Mesenchymal stem cell (in vitro differentiated cells and primary cell): ENCODE results near the gene SLC4A11.
A peak's percentile ranks its signal among the peaks of the same experiment; 100 is the strongest.

ENCODE experiments used
- DNase-seq: peaks from one replicate; pipeline ENCODE4 v3.0.0-alpha.2; 2013
- H2AFZ ChIP-seq: one replicate; pipeline ENCODE4 v1.6.1; 2013; ENCODE audit warnings: low read depth, mild to moderate bottlenecking, control low read depth, inconsistent platforms, low read length, moderate library complexity
- H2AK5ac ChIP-seq: 2 replicates; pipeline ENCODE4 v1.6.1; 2013; ENCODE audit warnings: low read length, moderate library complexity, mild to moderate bottlenecking, inconsistent platforms; ENCODE audit not compliant: severe bottlenecking
- H2BK120ac ChIP-seq: one replicate; pipeline ENCODE4 v1.6.1; 2013; ENCODE audit warnings: low read depth, mild to moderate bottlenecking, inconsistent platforms, low read length, moderate library complexity
- H2BK12ac ChIP-seq, 2 experiments: one replicate each; pipeline ENCODE4 v1.6.1; 2013; ENCODE audit warnings: inconsistent platforms in 2 of 2, low read length in 2 of 2, mild to moderate bottlenecking in 2 of 2, moderate library complexity in 2 of 2, control low read depth in 1 of 2
- H2BK15ac ChIP-seq: one replicate; pipeline ENCODE4 v1.6.1; 2013; ENCODE audit warnings: mild to moderate bottlenecking, low read depth, inconsistent platforms; ENCODE audit not compliant: poor library complexity, severe bottlenecking
- H2BK5ac ChIP-seq: 2 replicates; pipeline ENCODE4 v1.6.1; 2013; ENCODE audit warnings: low read depth, mild to moderate bottlenecking, low read length, control low read depth, inconsistent platforms; ENCODE audit not compliant: poor library complexity, severe bottlenecking
- H3K14ac ChIP-seq, 2 experiments: one replicate each; pipeline ENCODE4 v1.6.1; 2013; ENCODE audit warnings: inconsistent platforms in 2 of 2, low read length in 2 of 2, control low read depth in 1 of 2, mild to moderate bottlenecking in 1 of 2, moderate library complexity in 1 of 2
- H3K18ac ChIP-seq, 2 experiments: one replicate each; pipeline ENCODE4 v1.6.1; 2013; ENCODE audit warnings: inconsistent platforms in 2 of 2, low read length in 2 of 2, control low read depth in 1 of 2, low read depth in 1 of 2, mild to moderate bottlenecking in 1 of 2
- H3K23ac ChIP-seq, 2 experiments: one replicate each; pipeline ENCODE4 v1.6.1; 2013; ENCODE audit warnings: inconsistent platforms in 2 of 2, low read length in 2 of 2, mild to moderate bottlenecking in 2 of 2, moderate library complexity in 2 of 2, control low read depth in 1 of 2
- H3K27ac ChIP-seq: 2 replicates; pipeline ENCODE4 v1.5.1; 2013; ENCODE audit warnings: mild to moderate bottlenecking, moderate library complexity, low read length, control low read depth, inconsistent platforms; ENCODE audit not compliant: poor library complexity, severe bottlenecking
- H3K27me3 ChIP-seq, 2 experiments: 2 replicates each; pipeline versions ENCODE4 v1.6.1 to v1.7.0; 2013; ENCODE audit warnings: low read length in 2 of 2, mild to moderate bottlenecking in 2 of 2, moderate library complexity in 2 of 2, control low read depth in 1 of 2, inconsistent platforms in 1 of 2; ENCODE audit not compliant: control insufficient read depth in 1 of 2, insufficient read depth in 1 of 2
- H3K36me3 ChIP-seq, 2 experiments: 2 replicates each; pipeline versions ENCODE4 v1.6.1 to v1.7.0; 2013; ENCODE audit warnings: low read length in 2 of 2, control low read depth in 1 of 2, inconsistent platforms in 1 of 2, low read depth in 1 of 2, mild to moderate bottlenecking in 1 of 2; ENCODE audit not compliant: insufficient read depth in 2 of 2, control insufficient read depth in 1 of 2
- H3K4ac ChIP-seq, 2 experiments: one replicate each; pipeline ENCODE4 v1.6.1; 2013; ENCODE audit warnings: inconsistent platforms in 2 of 2, low read length in 2 of 2, mild to moderate bottlenecking in 2 of 2, moderate library complexity in 2 of 2, control low read depth in 1 of 2, low read depth in 1 of 2
- H3K4me1 ChIP-seq: 2 replicates; pipeline ENCODE4 v1.6.1; 2013; ENCODE audit warnings: low read depth, low read length, control low read depth; ENCODE audit not compliant: control insufficient read depth, insufficient read depth
- H3K4me2 ChIP-seq: 2 replicates; pipeline ENCODE4 v1.6.1; 2013; ENCODE audit warnings: low read length, mild to moderate bottlenecking, inconsistent platforms; ENCODE audit not compliant: poor library complexity, severe bottlenecking
- H3K4me3 ChIP-seq, 2 experiments: 2 replicates each; pipeline versions ENCODE4 v1.5.1 to v1.7.0; 2013; ENCODE audit warnings: low read length in 2 of 2, mild to moderate bottlenecking in 2 of 2, control low read depth in 1 of 2, low read depth in 1 of 2; ENCODE audit not compliant: insufficient read depth in 1 of 2
- H3K79me1 ChIP-seq: replicated peaks from 2 replicates; pipeline ENCODE4 v1.6.1; 2013; ENCODE audit warnings: mild to moderate bottlenecking, control low read depth, low read length, inconsistent platforms; ENCODE audit not compliant: poor library complexity, severe bottlenecking
- H3K9ac ChIP-seq: 2 replicates; pipeline ENCODE4 v1.7.0; 2013; ENCODE audit warnings: mild to moderate bottlenecking, low read length, moderate library complexity
- H3K9me3 ChIP-seq: 2 replicates; pipeline ENCODE4 v1.7.0; 2013; ENCODE audit warnings: mild to moderate bottlenecking, low read length; ENCODE audit not compliant: control insufficient read depth
- H4K8ac ChIP-seq: one replicate; pipeline ENCODE4 v1.6.1; 2013; ENCODE audit warnings: inconsistent platforms, mild to moderate bottlenecking, low read length, moderate library complexity
- H4K91ac ChIP-seq: one replicate; pipeline ENCODE4 v1.6.1; 2013; ENCODE audit warnings: mild to moderate bottlenecking, low read length, inconsistent platforms
- WGBS: methylation state at CpG from one replicate; pipeline ENCODE4 v1.1.7; 2013; ENCODE audit warnings: mixed read lengths; 5-methylcytosine and 5-hydroxymethylcytosine counted together

Gene SLC4A11

GRCh38 chr20:3226093-3226492, 12.9 kb downstream of the SLC4A11 start:
- Histone ChIP-seq H2BK12ac (no peak overlapping the region), H2BK15ac (no peak overlapping the region), H3K4ac (no peak overlapping the region), H2AK5ac (no peak overlapping the region), H3K27ac (no peak overlapping the region), H2BK5ac (no peak overlapping the region), H3K79me1 (no peaks in the 10 kb centered on the region), H3K18ac (no peak overlapping the region), H3K36me3 (peaks cover 36 to 71% of the 10 kb centered on the region in 2 experiments), H2AFZ (no peak overlapping the region), H3K14ac (no peak overlapping the region), H4K91ac (no peak overlapping the region), H3K4me1 (peaks cover 50% of the 10 kb centered on the region), H3K27me3 (no peaks in the 10 kb centered on the region), H3K4me3 (no peak overlapping the region), H3K4me2 (no peak overlapping the region), H3K23ac (no peak overlapping the region), H4K8ac (no peak overlapping the region), H2BK120ac (no peak overlapping the region), H3K9ac (no peak overlapping the region), H3K9me3 (no peaks in the 10 kb centered on the region)
- WGBS: 95% methylated on average over 10 of the region's 10 CpGs
- DNase-seq: no peak

GRCh38 chr20:3224681-3225421, 14.1 kb downstream of the SLC4A11 start:
- Histone ChIP-seq H3K79me1 (no peaks in the 10 kb centered on the region), H3K14ac (no peak overlapping the region), H3K4me3 (no peak overlapping the region), H2BK5ac (no peak overlapping the region), H3K18ac (no peak overlapping the region), H3K9me3 (no peaks in the 10 kb centered on the region), H2BK15ac (no peak overlapping the region), H3K4me1 (peaks cover 48% of the 10 kb centered on the region), H3K9ac (no peak overlapping the region), H2AFZ (no peak overlapping the region), H3K23ac (no peak overlapping the region), H3K4ac (no peak overlapping the region), H2AK5ac (peak overlapping the region; percentile 37), H3K27ac (no peak overlapping the region), H4K91ac (no peak overlapping the region), H2BK120ac (no peak overlapping the region), H2BK12ac (no peak overlapping the region), H4K8ac (no peak overlapping the region), H3K36me3 (peaks cover 48 to 65% of the 10 kb centered on the region in 2 experiments), H3K4me2 (no peak overlapping the region), H3K27me3 (no peaks in the 10 kb centered on the region)
- WGBS: 93% methylated on average over 8 of the region's 8 CpGs
- no peak for DNase-seq

- H2BK15ac ChIP-seq: no peak overlapping the region
- no peak overlapping the region for H4K91ac ChIP-seq
- no peak overlapping the region for H3K27ac ChIP-seq
- no peak overlapping the region for H4K8ac ChIP-seq
- H2AK5ac ChIP-seq: peak overlapping the region; percentile 49
- WGBS: 94% methylated on average over 20 of the region's 20 CpGs
- no peaks in the 10 kb centered on the region for H3K27me3 ChIP-seq
- no peak overlapping the region for H3K23ac ChIP-seq
- H3K18ac ChIP-seq: no peak overlapping the region
- DNase-seq: no peak
- H2BK5ac ChIP-seq: no peak overlapping the region
- no peak overlapping the region for H3K4me3 ChIP-seq
- no peak overlapping the region for H3K4me2 ChIP-seq
- no peak overlapping the region for H2BK12ac ChIP-seq
- no peak overlapping the region for H3K4ac ChIP-seq
- no peaks in the 10 kb centered on the region for H3K9me3 ChIP-seq
- peaks cover 48% of the 10 kb centered on the region for H3K4me1 ChIP-seq
- H3K14ac ChIP-seq: no peak overlapping the region
- H2AFZ ChIP-seq: no peak overlapping the region
- H2BK120ac ChIP-seq: no peak overlapping the region
- peaks cover 51 to 58% of the 10 kb centered on the region in 2 experiments for H3K36me3 ChIP-seq
- no peak overlapping the region for H3K9ac ChIP-seq
- peaks cover 2% of the 10 kb centered on the region for H3K79me1 ChIP-seq
Observed at GRCh38 chr20:3223994-3224680, 14.9 kb downstream of the SLC4A11 start.

GRCh38 chr20:3223651-3223993, 15.4 kb downstream of the SLC4A11 start:
- H2BK5ac ChIP-seq: no peak overlapping the region
- no peak overlapping the region for H3K14ac ChIP-seq
- no peak for DNase-seq
- no peaks in the 10 kb centered on the region for H3K27me3 ChIP-seq
- peak overlapping the region; percentile 49 for H2AK5ac ChIP-seq
- 99% methylated on average over 6 of the region's 6 CpGs for WGBS
- H3K36me3 ChIP-seq: peaks cover 51 to 55% of the 10 kb centered on the region in 2 experiments
- no peak overlapping the region for H3K23ac ChIP-seq
- no peak overlapping the region for H2AFZ ChIP-seq
- H3K4me3 ChIP-seq: no peak overlapping the region
- H2BK15ac ChIP-seq: no peak overlapping the region
- no peaks in the 10 kb centered on the region for H3K9me3 ChIP-seq
- H4K91ac ChIP-seq: no peak overlapping the region
- no peak overlapping the region for H3K9ac ChIP-seq
- no peak overlapping the region for H2BK12ac ChIP-seq
- H3K4me2 ChIP-seq: no peak overlapping the region
- no peak overlapping the region for H4K8ac ChIP-seq
- no peak overlapping the region for H3K18ac ChIP-seq
- no peak overlapping the region for H3K4ac ChIP-seq
- H3K4me1 ChIP-seq: peaks cover 50% of the 10 kb centered on the region
- peaks cover 4% of the 10 kb centered on the region for H3K79me1 ChIP-seq
- no peak overlapping the region for H3K27ac ChIP-seq
- H2BK120ac ChIP-seq: no peak overlapping the region
